Renal cortical epithelial cell (primary cell): ENCODE data around the gene CUX1. TPM values are rescaled to one million over a fixed set of nuclear protein-coding genes. Genes with fewer than 3 reads are reported as not detected.
A peak's percentile ranks its signal among the peaks of the same experiment; 100 is the strongest.

Source experiments
- DNase-seq: peaks from one replicate; pipeline ENCODE4 v3.0.0-alpha.2; 2011; ENCODE audit warnings: low read depth
- total RNA-seq: library from RNA; depleted of rRNA; stranded (reverse); fragments of >200 nt; gene quantifications from 2 replicates; pipeline ENCODE4 v1.2.3, GENCODE V29; 2014

CUX1 gene
- total RNA-seq, 1 donor from 2014 or later, result 139 TPM

DNA sequence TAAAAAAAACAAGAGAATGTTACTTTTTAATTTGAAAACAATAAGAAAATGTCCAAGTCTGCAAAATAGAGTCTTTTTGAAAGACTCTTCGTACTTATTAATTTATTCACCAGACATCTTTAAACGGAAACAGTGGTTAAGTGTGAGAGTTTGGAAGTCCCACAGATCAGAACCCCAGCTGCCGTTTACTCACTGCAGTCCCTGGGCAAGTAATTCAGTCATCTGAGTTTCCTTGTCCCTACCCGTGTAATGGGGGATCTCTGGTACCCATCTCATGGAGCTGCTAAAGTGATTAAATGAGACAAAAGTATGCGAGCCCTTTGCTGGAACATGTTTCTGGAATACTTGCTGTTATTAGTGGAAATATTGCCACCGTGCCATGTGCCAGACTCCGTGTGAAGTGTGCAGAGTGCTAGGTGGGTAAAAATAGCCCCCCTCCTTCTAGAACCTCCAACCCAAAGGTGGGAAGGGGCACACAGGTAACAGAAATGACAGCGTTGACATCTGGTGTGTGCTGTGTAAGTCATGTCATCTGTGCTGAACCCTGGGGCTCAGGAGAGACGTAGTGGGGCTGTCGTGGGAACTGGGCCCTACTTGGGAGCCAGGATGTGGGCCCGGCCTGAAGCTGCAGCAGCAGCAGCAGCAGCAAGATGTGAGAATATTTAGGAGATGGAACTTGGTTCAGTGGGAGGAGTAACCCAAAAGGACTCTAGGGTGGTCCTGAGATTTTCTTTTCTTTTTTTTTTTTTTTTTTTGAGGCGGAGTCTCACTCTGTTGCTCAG is 140.5 kb downstream of the CUX1 start:
- DNase-seq, result no peak

DNA sequence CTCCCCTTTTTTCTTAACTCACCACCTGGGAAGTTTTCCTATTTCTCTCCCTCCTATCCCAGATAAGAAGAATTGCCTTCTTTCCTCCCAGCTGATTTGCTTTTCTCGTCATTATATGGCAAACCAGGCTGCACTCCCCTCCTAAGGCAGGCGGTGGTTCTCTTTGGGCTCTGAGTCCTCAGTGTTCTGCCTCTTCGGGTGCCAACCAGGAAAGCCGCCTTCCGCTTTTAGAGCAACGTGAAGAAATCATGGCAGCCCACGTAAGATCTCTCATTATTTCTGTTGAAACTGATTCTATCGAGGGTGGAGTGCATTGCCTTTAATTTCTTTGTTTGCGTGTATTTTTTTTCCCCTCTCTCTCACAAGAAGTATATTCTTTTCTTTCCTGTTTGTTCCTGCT is 141.9 kb downstream of the CUX1 start:
- no peak for DNase-seq

DNA sequence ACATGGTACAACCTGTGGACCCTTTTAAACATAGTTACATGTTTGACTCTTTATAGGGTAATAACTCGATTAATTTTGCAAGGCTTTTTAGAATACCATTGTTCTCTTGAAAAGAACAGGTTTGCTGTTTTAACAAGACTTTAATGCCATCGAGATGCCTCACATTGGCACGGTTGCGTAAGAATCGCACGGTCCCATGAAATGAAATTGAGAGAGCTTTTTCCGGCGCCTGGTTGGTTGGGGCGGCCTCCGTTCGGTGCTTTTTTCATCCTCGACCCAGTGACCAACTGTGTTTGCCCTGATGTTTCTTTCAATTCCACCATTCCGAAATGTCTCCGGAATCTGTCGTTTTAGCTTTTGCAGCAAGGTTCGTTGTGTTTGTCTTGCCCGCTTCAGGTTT is 142.4 kb downstream of the CUX1 start:
- DNase-seq, result no peak

DNA sequence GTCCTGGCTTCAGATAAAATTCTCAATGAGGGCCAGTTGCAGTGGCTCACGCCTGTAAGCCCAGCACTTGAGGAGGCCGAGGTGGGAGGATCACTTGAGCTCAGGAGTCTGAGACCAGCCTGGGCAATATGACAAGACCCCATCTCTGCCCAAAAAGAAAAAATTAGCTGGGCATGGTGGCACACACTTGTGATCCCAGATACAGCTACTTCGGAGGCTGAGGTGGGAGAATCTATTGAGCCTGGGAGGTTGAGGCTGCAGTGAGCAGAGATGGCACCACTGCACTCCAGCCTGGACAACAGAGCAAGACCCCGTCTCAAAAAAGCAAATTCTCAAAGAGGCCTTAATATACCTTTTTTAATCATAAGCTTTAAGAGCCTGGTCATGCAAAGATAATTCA is 142.9 kb downstream of the CUX1 start:
- DNase-seq, result no peak

DNA sequence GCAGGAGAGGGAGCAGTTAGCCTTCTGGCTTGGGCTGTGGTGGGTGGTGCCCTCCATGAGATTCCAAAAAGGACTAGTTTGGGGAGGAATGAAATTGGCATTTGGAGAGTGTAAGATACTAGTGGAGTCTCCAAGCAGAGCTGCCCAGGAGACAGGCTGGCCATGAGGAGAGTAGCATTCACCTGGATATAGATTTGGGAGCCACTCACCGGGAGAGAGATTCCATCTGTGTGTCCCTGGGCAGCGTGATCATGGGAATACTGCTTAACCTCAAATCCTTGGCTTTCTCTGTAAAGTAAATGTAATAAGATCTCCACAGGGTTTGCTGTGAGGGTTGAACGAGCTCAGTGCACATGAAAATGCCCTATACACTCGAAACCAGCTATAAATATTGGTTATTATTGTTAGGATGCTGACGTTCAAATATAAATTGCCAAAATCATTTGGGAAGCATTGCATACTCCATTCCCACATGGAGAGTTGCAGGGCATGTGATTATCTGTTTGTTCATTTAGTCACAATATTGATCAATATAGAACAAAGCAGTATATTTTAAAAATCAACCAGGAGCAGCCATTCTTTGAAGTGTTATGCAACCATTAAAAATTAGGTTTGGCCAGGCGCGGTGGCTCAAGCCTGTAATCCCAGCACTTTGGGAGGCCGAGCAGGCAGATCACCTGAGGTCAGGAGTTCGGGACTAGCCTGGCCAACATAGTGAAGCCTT is 143.7 kb downstream of the CUX1 start:
- no peak for DNase-seq

DNA sequence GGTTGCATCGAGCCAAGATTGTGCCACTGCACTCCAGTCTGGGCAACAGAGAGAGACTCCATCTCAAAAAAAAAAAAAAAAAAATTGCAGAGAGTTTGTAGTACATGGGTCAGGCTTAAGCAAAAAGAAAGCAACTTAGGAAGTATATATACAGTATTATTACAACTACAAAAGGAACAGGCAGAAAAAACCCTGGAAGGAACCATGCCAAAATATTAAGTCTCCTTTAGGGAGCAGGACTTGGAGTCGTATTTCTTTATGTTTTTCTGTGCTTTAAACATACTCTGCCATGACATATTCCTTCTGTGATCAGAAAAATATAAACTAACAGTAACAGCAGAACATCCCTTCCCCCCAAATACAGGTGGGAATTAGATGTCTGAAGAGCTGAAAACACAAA is 144.4 kb downstream of the CUX1 start:
- DNase-seq, result no peak

DNA sequence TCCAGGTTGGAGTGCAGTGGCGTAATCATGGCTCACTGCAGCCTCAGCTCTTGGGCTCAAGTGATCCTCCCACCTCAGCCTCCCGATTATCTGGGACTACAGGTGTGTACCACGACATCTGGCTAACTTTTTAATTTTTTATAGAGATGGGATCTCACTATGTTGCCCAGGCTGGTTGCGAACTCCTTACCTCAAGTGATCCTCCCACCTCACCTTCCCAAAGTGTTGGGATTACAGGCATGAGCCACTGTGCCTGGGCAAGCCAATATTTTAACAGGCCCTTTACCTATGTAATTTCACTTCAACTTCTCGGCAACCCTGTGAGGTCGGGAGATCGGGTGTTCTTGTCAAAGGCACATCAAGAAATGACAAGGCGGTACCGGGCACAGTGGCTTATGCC is 146.3 kb downstream of the CUX1 start:
- DNase-seq, result no peak

DNA sequence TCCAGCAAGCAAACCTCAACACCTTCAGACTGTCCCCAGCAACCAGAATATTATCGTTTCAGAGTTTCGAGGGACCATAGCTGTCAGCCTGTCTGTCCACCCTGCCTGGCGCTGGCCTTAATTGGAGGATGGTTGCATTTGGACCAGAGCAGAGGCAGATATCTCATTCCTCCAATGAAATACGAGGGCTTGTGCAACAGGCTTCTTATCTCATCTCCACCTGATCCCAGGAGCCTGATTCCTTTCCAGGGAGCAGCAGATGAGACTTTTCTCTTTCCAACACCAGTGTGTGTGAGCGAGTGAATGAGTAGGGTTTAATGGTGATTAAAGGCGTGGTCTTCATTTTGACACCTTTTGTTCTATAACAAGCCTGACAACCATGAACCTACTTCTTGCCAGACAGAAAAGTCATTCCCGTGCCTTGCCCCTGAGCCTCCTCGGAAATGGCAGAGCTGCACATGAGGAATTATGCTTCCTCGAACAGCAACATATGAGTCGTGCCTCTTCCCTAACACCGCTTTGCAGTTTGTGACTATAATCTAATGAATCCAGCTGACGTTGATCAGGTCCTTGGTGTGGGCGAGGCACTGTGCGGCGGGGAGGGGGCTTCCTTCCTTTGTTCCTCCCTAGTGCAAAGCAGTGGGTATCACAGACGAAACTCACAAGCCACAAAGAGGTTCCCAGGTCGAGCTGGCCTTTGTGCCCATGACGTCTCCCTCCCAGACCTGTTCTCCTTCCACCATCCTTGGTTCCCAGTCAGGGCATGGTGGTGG is 147.4 kb downstream of the CUX1 start:
- peak; percentile 16 for DNase-seq

DNA sequence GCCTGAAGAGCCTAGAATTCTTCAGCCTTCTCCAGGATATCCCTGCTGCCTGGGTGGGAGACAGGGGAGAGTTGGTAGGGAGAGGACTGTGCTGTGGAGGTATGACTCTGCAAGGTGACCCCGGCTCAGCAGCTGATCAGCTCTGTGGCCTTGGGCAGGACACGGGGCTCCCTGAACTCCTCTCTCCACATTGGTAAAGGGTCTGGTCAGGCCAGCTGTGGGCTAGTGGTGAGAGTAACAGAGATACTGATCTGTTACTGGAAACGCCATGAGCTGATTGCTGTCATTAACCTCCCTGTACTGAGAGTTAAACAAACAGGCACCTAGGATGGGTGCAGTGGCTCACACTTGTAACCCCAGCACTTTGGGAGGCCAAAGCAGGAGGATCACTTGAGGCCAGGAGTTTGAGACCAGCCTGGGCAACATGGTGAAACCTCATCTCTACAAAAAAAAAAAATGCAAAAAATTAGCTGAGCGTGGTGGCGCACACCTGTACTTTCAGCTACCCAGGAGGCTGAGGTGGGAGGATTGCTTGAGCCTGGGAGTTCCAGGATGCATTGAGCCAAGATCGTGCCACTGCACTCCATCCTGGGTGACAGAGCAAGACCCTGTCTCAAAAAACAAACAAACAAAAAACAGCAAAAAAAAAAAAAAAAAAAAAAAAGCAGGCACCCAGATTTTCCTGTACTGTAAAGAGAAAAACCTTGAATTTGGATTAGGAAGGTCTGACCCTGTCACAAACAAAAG is 151.5 kb downstream of the CUX1 start:
- DNase-seq, result no peak

DNA sequence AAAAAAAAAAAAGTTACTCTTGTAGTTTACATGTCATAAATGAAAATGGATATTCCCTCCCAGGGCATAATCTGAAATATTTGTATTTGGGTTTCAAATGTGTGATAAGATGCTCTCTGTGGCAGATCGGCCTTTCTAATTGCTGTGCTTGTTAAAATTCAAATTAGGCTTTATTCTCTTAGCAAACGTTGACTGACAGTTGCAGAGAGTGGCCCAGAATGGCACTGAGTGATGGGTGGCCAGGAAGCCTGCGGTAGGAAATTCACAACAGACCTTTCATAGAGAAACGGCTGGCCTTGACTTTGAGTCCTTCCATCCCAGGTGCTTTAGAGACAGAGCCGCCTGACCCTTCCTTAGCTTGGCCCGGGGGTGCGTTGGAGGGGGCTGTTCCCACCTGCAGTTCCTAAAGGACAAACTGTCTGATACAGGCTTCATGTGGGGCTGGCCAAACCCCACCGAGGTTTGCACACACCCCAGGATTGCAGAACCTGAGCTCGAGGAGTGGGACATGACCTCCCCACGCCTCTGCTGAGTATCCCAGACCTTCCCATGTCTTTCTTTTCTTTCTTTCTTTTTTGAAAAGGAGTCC is 152.7 kb downstream of the CUX1 start:
- DNase-seq, result no peak

DNA sequence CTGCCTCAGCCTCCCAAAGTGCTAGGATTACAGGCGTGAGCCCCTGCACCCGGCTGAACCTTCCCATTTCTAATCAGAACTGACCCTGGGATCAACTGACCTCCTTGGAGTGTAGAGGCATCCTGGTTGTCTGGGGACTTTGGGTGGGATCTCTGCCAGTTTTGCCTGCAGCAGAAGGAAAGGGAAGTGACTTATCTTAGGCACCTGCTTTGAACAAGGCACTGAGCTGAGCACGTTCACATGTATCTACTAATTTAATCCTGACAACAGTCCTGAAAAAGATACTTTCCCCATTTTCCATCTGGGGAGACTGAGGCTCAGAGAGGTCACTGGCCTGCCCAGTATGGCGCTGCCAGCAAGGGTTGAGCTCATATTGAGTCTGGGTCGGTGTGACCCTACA is 153.4 kb downstream of the CUX1 start:
- DNase-seq, result no peak

DNA sequence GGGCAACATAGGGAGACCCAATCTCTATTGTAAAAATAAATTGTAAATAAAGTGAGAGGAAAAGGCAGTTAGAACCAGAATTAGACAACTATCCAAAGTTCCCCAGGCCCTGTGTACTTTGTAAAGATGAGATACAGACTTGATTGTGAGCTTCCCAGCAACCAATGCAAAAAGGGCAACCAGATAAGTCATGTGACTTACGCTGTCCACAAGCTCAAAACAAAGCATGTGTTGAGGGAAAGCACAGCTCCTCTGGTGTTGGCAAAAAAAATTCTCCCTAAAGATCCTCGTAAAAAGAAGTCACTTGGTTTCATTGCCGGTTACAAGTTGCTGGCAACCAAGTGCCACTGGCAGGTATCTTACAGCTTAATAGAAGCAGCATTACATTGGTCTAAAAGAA is 154.0 kb downstream of the CUX1 start:
- DNase-seq, result no peak

DNA sequence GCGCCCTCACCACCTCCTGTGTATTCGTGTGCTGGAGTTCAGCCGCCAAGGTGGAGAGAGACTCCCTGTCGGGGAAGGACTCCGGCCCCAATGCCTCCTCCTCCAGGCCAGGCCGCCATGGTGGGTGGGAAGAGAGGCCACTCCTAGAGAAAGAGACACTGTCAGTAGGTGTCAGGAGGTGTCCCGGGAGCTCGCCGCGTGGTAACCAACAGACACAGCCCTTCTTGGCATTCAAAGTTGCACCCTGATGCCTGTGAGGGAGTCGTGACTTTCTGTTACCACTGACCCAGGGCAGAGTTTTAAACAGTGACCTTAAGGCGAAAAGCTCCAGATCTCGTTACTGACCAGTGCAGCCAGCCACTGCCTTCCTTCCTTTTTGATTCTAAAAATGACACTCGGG is 155.2 kb downstream of the CUX1 start:
- no peak for DNase-seq

DNA sequence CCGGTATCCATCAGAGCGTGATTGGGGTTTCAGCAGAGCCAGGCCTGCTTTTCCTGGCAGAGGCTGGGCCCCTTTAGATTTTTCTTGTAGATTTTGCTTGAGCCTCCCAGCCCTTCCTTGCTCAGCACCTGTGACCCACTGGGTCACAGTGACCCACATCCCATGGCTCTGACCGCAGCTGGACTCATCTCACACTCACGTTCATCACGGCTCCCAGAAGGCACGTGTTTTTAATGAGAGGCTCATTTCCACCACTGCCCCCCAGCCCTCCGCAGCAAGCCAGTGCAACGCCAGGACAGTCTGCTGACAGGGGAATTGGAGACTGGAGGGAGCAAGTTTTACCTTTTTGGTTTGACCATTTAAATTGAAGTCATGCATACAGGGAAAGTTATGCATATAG is 155.7 kb downstream of the CUX1 start:
- no peak for DNase-seq

DNA sequence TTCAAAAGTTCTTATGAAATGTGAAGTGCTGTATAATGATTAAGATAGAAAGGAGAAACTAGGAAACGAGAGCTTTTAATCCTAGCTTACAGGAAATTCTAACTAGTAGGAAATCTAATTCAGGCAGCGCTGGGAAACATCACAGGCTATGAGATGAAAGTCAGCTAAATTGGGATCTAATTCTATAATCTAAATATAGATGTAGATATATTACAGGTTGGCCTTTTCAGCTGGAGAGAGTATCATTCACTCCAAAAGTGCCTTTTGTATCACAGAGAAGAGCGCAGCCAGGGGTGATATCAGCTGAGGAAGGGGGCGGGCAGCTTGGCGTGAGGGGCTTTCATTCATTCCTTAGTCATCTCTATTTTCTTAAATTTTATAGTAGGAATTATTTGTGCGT is 157.0 kb downstream of the CUX1 start:
- DNase-seq, result no peak

DNA sequence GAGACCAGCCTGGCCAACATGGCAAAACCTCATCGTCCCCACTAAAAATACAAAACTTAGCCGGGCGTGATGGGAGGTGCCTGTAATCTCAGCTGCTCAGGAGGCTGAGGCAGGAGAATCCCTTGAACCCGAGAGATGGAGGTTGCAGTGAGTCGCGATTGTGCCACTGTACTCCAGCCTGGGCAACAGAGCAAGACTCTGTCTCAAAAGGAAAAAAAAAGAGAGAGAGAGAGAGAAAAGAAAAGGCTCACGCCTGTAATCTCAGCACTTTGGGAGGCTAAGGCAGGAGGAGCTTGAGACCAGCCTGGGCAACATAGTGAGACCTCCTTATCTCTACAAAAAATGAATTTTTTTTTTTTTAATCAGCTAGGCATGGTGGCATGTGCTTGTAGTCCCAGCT is 157.6 kb downstream of the CUX1 start:
- no peak for DNase-seq

DNA sequence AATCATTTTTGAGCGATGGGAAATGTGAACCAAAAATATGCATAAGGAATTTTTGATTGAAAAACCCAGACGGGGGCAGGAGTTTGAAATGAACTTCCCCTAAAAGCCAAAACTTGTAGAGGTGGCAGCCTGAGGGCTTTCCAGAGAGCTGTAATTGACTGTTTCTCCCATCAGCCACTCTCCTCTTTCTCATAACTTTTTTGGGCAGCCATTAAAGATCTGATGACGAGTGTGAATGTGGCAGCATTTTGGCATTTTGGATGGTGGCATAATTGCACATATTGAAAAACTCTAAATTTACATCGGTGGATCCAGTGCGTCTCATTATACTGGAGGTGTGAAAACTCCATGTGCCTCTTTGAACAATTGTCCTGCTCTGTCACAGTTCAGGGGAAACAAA is 159.0 kb downstream of the CUX1 start:
- no peak for DNase-seq

DNA sequence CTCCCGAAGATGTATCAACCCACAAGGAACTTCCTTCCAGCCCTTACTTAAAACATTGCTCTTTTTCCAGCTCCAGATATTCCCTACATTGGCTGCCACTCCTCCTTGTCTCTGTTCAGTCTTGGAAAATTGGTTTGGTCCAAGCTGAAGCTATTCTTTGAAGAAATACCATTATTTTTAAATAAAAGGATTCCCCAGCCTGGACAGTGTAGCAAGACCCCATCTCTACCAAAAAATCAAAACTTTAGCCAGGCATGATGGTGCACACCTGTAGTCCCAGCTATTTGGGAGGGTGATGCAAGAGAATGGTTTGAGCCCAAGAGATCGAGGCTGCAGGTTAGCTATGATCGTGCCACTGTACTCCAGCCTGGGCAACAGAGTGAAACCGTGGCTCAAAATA is 159.8 kb downstream of the CUX1 start:
- no peak for DNase-seq

DNA sequence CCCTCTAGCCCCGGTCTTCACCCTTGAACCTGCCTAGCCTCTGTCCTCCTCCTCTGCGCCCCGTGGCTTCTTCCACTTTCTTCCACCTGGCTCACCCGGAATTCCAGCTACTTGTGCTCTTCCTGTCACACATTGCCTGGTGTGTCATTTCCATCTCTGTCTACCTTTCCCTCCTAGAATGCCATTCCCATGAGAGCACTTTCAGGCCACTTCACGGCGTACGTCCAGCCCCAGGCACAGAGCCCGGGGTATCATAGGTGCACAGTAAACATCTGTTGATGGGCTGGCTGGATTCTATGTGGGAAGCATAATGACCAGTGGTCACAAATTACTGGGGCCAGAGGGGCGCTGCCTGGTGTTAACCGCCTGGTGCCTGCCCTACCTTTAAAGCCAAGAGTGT is 161.3 kb downstream of the CUX1 start:
- no peak for DNase-seq

DNA sequence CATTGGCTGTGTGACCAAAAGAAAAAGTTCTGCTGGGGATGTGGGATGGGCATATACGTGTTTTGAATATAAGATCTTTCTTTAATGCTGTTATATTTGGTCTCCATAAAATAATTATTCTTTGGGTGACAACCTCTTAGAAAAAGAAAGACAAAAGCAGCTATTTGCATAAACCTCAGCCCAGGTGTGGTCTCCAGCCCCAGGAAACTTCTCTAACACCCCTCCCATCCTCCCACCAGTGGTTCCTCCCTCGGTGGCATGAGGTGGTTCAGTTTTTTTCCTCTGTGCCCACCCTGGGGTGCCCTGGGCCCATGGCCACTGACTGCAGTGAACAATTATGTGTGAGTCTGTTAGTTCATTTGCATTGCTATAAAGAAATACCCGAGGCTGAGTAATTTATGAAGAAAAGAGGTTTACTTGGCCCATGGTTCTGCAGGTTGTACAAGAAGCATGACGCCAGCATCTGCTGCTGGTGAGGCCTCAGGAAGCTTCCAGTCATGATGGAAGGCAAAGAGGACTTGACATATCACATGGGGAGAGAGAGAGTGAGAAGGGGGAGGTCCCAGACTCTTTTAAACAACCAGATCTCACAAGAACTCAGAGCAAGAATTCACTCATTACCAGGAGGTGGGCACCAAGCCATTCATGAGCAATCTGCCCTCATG is 165.9 kb downstream of the CUX1 start:
- DNase-seq, result no peak
